G401.6 (cell line): Measurements from ENCODE around the gene PDE4A.
"Not testable (repeated sequence)": the region's sequence is repeated elsewhere in the genome, so short reads cannot be mapped to it uniquely, and the experiment has no call there.

Experiments
- FAIRE-seq: peaks from 2 replicates; lab custom pipeline; 2012; peaks lifted over from hg19 to GRCh38; lab: Jason Lieb, UNC

The PDE4A gene

DNA sequence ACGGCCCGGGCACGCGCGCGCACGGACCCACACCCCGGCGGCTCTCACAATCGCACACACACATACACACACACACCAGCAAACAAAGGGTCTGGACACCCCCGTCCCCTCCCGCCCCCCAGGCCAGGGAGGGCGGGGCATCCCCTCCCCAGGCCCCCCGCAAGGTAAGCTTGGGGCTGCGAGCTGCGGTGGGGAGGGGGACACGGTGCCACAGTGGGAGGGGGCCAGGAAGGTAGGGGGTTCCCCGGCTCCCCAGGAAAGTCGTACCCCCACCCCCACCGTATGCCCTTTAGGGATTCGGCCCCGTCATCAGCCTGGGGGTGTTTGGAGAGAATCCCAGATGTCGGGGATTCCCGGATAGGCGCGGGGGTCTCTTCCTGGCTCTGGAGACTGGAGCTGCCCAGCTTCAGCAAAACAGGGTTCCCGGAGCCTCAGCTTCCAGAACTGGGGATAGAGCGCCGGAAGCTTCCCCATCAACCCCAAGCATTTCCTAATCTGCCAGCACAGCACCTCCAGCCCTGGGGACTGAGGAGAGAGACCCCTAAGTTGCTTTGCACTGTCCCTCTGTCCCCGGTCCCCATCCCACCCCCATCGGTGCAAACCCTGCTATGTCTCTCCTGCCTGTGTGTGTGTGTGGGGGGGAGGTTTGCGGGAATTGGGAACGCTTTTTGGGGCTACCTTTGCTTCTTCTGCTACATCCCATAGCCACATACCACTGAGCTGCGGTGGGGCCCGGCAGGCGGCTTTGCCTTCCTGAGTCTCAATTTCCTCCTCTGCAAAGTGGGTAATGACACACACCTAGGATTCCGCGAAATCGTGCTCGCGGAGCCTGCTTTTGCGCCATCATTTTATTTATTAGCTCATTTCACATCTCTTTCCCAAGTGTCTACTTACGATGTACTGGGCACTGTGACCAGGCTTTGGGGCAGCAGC lies 15.2 kb upstream of the PDE4A start:
- FAIRE-seq: no peak

DNA sequence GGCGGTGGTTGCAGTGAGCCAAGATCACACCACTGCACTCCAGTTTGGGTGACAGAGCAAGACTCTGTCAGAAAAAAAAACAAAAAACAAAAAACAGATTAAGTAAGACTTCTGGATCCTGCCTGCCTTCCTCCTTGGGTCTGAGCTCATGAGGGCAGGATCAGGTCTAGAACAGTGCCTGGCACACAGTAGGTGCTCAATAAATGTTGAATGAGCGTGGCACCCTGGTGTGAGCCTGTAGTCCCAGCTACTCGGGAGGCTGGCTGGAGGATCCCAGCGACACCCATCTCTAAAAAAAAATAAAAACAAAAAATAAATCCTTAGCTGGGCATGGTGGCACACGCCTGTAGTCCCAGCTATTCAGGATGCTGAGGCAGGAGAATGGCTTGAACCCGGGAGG lies 14.1 kb upstream of the PDE4A start:
- no peak for FAIRE-seq

DNA sequence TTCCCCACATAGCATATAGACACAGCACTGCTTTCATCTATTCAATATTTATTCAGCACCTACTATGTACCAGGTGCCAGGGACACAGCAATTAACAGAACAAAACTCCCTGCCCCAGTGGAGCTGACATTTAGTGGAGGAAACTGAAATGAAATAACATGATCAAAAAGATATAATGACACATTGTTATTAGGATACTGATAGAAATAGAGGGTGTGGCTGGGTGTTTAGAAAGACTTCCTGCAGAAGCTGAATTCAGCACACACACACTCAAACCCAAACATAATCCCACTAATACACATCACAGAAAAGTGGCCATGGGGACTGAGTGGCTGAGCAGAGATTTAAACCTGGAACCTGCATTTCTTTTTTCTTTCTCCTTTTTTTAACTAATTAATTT lies 13.2 kb upstream of the PDE4A start:
- FAIRE-seq: no peak

DNA sequence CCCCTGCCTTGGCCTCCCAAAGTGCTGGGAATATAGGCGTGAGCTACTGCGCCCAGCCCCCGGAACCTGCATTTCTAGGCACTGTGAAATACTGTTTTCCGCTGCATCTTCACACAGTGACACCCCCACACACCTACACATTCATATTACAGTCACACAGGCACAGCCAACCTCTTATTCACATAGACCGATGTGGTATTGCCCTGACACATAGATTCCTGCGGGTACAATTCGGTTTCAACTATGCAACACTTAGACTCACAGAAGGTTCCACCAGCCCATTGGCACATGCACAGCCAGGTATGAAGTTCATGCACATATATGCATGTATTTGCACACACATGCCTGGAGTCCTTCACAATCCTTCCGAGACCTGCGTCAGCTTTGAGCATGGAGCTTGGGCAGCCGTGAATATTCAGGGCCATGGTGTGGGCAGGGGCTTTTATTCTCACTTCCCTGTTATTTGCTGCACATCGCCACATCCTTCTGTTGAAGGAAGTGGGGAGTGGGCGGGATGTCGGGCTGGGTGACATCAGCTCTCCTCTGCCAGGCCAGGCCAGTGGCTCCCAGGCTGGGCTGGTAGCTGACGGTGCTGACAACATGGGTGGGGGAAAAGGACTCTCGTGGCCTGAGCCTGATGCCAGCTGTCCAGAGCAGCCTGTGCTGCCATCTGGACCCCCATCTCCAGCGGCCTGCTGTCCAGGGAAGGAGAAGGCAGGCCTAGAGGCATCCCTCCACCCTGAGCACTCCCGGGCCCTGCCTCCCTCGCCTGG lies 11.6 kb upstream of the PDE4A start:
- no peak for FAIRE-seq

DNA sequence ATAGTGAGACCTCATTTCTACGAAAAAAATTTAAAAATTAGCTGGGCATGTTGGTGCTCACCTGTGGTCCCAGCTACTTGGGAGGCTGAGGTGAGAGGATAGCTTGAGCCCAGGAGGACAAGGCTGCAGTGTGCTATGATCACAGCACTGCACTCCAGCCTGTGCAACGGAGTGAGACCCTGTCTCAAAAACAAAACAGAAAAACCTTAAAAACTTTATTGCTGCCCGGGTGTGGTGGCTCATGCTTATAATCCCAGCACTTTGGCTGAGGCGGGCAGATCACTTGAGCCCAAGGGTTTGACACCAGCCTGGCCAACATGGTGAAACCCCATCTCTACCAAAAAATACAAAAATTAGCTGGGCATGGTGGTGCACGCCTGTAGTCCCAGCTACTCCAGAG lies 9.1 kb upstream of the PDE4A start:
- not testable (repeated sequence) for FAIRE-seq

DNA sequence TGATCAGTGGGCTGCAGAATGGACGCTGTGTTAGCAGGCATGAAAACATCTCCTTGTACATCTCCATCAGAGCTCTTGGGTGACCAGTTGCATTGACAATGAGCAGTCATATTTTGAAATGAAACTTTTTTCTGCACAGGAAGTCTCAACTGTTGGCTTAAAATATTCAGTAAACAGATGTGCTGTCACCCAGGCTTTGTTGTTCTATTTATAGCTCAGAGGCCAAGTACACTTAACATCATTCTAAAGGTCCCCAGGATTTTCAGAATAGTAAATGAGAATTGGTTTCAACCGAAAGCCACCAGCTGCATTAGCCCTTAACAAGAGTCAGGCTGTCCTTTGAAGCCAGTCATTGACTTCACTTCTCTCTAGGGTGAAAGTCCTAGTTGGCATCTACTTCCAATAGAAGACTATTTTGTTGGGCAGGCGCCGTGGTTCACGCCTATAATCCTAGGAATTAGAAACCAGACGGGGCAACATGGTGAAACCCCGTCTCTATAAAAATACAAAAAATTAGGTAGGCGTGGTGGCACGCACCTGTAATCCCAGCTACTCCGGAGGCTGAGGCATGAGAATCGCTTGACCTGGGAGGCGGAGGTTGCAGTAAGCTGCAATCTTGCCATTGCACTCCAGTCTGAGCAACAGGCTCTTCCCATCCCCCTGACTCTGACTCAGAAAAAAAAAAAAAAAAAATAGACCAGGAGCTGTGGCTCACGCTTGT lies 7.9 kb upstream of the PDE4A start:
- no peak for FAIRE-seq

- FAIRE-seq: no peak
Observed at GRCh38 chr19:10416083-10416379, 4.3 kb upstream of the PDE4A start.

GRCh38 chr19:10416380-10417257 lies 3.7 kb upstream of the PDE4A start:
- FAIRE-seq: peak; percentile 86

- FAIRE-seq: no peak
Observed at GRCh38 chr19:10417541-10418234, 2.6 kb upstream of the PDE4A start.

DNA sequence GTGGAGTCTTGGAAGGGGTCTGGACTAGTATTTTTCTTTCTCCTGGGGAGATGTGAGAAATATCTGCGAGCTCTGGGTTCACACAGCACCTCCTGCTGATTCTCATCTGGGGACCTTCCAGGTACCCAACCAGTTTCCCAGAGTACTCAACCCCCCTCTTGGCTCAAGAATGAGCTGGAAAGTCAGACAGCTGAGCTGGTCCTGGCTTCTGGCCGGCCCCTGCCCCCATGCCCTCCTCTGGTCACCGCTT lies 2.2 kb upstream of the PDE4A start:
- no peak for FAIRE-seq

DNA sequence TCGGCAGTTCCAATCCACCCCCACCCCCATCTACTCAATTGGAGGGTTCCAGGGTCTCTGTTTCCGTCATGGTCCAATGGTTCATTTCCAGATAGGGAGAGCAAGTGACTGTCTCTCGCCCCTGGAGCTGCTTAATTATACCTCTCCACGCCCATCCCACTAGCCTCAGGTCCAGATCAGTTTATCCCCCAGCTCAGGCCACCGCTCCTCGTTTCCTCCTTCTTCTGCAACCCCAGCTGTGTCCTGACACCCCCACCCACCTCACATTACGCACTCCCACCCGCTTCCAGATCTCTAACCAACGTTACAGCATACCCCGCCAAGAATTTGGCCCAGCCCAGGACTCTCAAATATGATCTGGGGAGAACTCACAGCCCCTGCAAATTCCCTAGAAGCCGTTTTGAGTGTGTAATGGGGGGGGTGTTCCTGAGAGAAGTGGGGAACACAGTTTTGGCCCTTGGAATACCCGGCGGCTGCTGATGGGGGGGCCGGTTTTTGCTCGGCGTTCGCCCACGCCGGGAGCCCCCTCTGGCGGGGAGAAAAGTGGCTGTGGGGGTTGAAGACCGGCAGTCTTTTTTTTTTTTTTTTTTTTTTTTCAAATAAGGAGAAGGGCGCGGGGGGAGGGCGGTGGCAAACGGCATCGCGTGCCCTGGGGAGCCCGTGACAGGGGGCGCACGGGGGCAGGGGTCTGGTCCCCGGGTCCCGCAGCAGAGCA lies 1.7 kb upstream of the PDE4A start:
- peak; percentile 60 for FAIRE-seq

GRCh38 chr19:10419200-10419645 lies 1.1 kb upstream of the PDE4A start:
- FAIRE-seq: no peak

DNA sequence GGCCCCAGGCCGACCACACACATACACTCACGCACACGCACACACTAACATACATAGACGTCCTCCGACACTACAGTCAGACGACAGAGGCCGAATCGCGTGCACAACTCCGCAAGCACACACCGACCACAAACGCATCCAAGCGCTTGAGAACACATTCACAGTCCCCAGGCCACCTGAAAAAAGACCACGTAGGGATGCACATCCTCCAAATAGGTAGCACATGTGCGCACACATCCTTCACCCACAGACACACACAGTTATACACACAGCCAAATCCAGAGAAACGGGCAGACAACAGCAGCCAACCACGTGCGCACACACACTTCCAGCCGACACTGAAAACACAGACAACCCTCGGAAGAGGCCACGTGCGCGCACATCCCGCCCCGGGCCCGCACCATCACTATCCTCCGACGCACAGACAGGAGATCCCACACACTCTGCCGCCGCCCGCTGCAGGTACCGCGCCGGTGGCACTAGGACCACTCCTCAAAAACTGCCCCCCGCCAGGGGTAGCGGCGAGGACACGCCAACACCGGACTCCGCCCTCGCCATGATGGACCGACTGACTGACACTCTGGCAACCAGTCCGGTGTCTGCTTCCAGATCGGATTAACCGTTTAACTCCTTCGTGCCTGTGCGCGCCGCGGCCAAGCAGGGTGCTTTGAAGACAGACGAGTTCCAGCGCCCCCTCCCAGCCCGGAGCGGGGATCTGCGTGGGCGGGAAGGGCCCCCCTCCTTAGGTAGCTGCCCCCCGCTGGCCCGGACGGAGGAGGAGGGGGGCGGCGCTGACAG lies 493 bp upstream of the PDE4A start:
- FAIRE-seq: peak; percentile 78

GRCh38 chr19:10421240-10422045 lies 1.1 kb downstream of the PDE4A start:
- no peak for FAIRE-seq

- no peak for FAIRE-seq
Observed at GRCh38 chr19:10422046-10422461, 1.7 kb downstream of the PDE4A start.

GRCh38 chr19:10422846-10423245 lies 2.5 kb downstream of the PDE4A start:
- FAIRE-seq: no peak

DNA sequence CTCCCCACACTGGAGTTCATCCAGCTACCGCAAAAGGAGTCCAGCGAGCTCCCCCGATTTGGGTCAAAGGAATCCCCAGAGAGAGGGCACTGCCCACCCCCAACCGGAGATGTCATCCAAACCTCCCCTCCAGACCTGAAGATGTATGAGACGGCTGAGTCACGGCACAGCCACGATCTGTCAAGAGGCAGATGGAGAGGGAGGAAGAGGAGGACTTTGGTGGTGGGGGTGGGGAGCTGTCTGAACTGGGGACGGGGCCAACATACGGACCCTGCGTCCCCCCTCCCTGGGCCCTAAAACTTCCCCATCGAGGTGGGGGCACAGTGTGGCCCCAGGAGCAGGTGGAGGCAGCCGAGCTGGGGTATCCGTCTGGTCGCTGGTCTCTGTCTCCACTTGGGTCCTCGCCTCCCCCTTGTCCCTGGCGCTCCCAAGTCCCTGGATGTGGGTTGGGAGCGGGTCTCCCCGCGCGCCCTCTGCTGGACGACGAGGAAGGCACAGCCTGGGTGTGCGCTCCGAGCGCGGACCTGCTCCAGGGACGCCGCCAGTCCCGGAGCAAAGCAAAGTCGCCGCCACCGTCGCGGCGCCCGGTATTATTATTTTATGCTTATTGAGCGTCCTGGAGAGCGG lies 3.8 kb downstream of the PDE4A start:
- FAIRE-seq: no peak

DNA sequence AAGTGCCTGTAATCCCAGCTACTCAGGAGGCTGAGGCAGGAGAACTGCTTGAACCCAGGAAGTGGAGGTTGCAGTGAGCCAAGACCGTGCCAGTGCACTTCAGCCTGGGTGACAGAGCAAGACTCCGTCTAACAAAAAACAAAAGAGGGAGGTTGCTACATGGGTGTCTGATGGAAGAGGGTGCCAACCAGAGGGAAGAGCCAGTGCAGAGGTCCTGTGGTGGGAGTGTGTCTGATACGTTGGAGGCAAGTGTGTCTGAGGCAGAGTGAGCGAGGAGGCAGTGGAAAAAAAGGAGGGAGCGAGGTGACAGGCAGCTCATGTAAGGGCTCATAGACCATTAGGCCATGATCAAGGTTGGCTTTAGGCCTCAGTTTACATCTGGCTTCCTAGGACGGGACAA lies 6.8 kb downstream of the PDE4A start:
- no peak for FAIRE-seq

DNA sequence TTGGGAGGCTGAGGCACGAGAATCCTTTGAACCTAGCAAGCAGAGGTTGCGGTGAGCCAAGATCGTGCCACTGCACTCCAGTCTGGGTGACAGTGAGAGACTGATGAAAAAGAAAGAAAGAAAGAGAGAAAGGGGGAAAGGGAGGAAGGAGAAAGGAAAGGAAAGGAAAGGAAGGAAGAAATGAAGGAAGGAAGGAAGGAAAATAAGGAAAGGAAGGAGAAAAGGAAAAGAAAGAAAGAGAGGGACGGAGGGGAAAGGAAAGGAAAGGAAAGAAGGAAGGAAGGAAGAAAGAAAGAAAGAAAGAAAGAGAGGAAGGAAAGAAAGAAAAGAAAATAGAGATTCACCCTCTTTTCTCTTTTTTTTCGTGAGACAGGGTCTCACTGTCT lies 8.7 kb downstream of the PDE4A start:
- no peak for FAIRE-seq
